Karpas-422 (cell line): ENCODE measurements around the gene SFXN4. TPM values are rescaled to one million over a fixed set of nuclear protein-coding genes. Genes with fewer than 3 reads are reported as not detected.
A peak's percentile ranks its signal among the peaks of the same experiment; 100 is the strongest.

ENCODE experiments used
- DNase-seq: peaks from one replicate; pipeline ENCODE4 v3.0.0-alpha.2; 2015
- H2AFZ ChIP-seq: fragments of 200-600 bp; sonication (generic); 2 replicates; pipeline ENCODE4 v1.6.1; 2014; ENCODE audit warnings: antibody characterized with exemption, low read length, mixed read lengths
- H3K27ac ChIP-seq: fragments of 200-600 bp; sonication (generic); 2 replicates; pipeline ENCODE4 v1.5.1; 2014; ENCODE audit warnings: mild to moderate bottlenecking, low read length, moderate library complexity
- H3K27me3 ChIP-seq: fragments of 200-600 bp; sonication (generic); 2 replicates; pipeline ENCODE4 v1.6.1; 2014; ENCODE audit warnings: low read length, mixed read lengths
- H3K36me3 ChIP-seq: fragments of 200-600 bp; sonication (generic); 2 replicates; pipeline ENCODE4 v1.6.1; 2014; ENCODE audit warnings: low read length, mixed read lengths; ENCODE audit not compliant: insufficient read depth
- H3K4me1 ChIP-seq: fragments of 200-600 bp; sonication (generic); 2 replicates; pipeline ENCODE4 v1.6.1; 2014; ENCODE audit warnings: mild to moderate bottlenecking, low read length, mixed read lengths
- H3K4me2 ChIP-seq: fragments of 200-600 bp; sonication (generic); 2 replicates; pipeline ENCODE4 v1.6.1; 2014; ENCODE audit warnings: low read length, low read depth, mild to moderate bottlenecking; ENCODE audit not compliant: poor library complexity, severe bottlenecking
- H3K4me3 ChIP-seq: fragments of 200-600 bp; sonication (generic); 2 replicates; pipeline ENCODE4 v1.5.1; 2014; ENCODE audit warnings: mild to moderate bottlenecking, antibody characterized with exemption, low read length, mixed read lengths
- H3K79me2 ChIP-seq: fragments of 200-600 bp; sonication (generic); 2 replicates; pipeline ENCODE4 v1.6.1; 2014; ENCODE audit warnings: mild to moderate bottlenecking, low read length, mixed read lengths
- H3K9ac ChIP-seq: fragments of 200-600 bp; sonication (generic); 2 replicates; pipeline ENCODE4 v1.6.0; 2014; ENCODE audit warnings: low read length
- H3K9me2 ChIP-seq: fragments of 200-600 bp; sonication (generic), shearing (Covaris generic); replicated peaks from 2 replicates; pipeline ENCODE4 v1.6.0; 2014; ENCODE audit warnings: mild to moderate bottlenecking, low read length, moderate library complexity; ENCODE audit not compliant: insufficient read depth
- H3K9me3 ChIP-seq: fragments of 300-700, 200-600 bp; sonication (generic); 2 replicates; pipeline ENCODE4 v1.6.1; 2014; ENCODE audit warnings: low read length, mixed read lengths
- H4K20me1 ChIP-seq: fragments of 200-600 bp; sonication (generic); 2 replicates; pipeline ENCODE4 v1.6.1; 2014; ENCODE audit warnings: mild to moderate bottlenecking, antibody characterized with exemption, low read length, low read depth; ENCODE audit not compliant: insufficient read depth
- total RNA-seq: library from RNA; depleted of rRNA; stranded (reverse); fragments of >200 nt; shearing (Covaris generic); gene quantifications from 2 replicates; pipeline ENCODE4 v1.2.3, GENCODE V29; 2014; ENCODE audit warnings: low replicate concordance

The SFXN4 gene
- total RNA-seq, 1 experiment from 2014 or later, result 48.2 TPM

- no peaks in the 10 kb centered on the region for H3K9me3 ChIP-seq
- H2AFZ ChIP-seq, result no peak overlapping the region
- no peak for DNase-seq
- no peak overlapping the region for H3K9ac ChIP-seq
- peaks cover 15% of the 10 kb centered on the region for H3K36me3 ChIP-seq
- no peaks in the 10 kb centered on the region for H3K27me3 ChIP-seq
- no peaks in the 10 kb centered on the region for H3K9me2 ChIP-seq
- H3K4me1 ChIP-seq, result peaks cover 35% of the 10 kb centered on the region
- H4K20me1 ChIP-seq, result no peaks in the 10 kb centered on the region
- H3K4me3 ChIP-seq, result no peak overlapping the region
- no peak overlapping the region for H3K4me2 ChIP-seq
- H3K79me2 ChIP-seq, result no peaks in the 10 kb centered on the region
- H3K27ac ChIP-seq, result no peak overlapping the region
Measured at GRCh38 chr10:119132521-119133345, 32.8 kb downstream of the SFXN4 start.

- no peaks in the 10 kb centered on the region for H4K20me1 ChIP-seq
- no peaks in the 10 kb centered on the region for H3K79me2 ChIP-seq
Measured at GRCh38 chr10:119131512-119132240, 33.8 kb downstream of the SFXN4 start.

GRCh38 chr10:119129721-119130120, 35.8 kb downstream of the SFXN4 start:
- Histone ChIP-seq H3K79me2 (no peaks in the 10 kb centered on the region), H3K27me3 (no peaks in the 10 kb centered on the region)

More at GRCh38 chr10:119131512-119132240, 33.8 kb downstream of the SFXN4 start:
- H3K9me3 ChIP-seq, result no peaks in the 10 kb centered on the region
- H3K9me2 ChIP-seq, result no peaks in the 10 kb centered on the region
- H3K4me2 ChIP-seq, result peak overlapping the region; percentile 84
- peak overlapping the region; percentile 59 for H3K9ac ChIP-seq
- H3K27me3 ChIP-seq, result no peaks in the 10 kb centered on the region
- peak overlapping the region; percentile 2; the same call in 1 of the 2 replicates for H2AFZ ChIP-seq
- H3K4me1 ChIP-seq, result peaks cover 27% of the 10 kb centered on the region
- H3K36me3 ChIP-seq, result peaks cover 15% of the 10 kb centered on the region
- H3K27ac ChIP-seq, result peak overlapping the region; percentile 82
- peak overlapping the region; percentile 59 for H3K4me3 ChIP-seq
- no peak for DNase-seq

GRCh38 chr10:119125942-119126341, 39.6 kb downstream of the SFXN4 start:
- Histone ChIP-seq H2AFZ (no peak overlapping the region), H3K27me3 (no peaks in the 10 kb centered on the region), H3K36me3 (peaks cover 15% of the 10 kb centered on the region), H3K9me2 (no peaks in the 10 kb centered on the region), H3K9ac (no peak overlapping the region), H3K4me3 (no peak overlapping the region), H4K20me1 (no peaks in the 10 kb centered on the region), H3K4me2 (no peak overlapping the region), H3K27ac (no peak overlapping the region), H3K9me3 (no peaks in the 10 kb centered on the region), H3K4me1 (peaks cover 7% of the 10 kb centered on the region), H3K79me2 (no peaks in the 10 kb centered on the region)
- DNase-seq, result no peak

More at GRCh38 chr10:119129721-119130120, 35.8 kb downstream of the SFXN4 start:
- H3K27ac ChIP-seq, result no peak overlapping the region
- no peaks in the 10 kb centered on the region for H3K9me2 ChIP-seq
- DNase-seq, result no peak
- H3K36me3 ChIP-seq, result peaks cover 22% of the 10 kb centered on the region
- H3K4me3 ChIP-seq, result no peak overlapping the region
- no peaks in the 10 kb centered on the region for H4K20me1 ChIP-seq
- no peaks in the 10 kb centered on the region for H3K9me3 ChIP-seq
- no peak overlapping the region for H3K4me2 ChIP-seq
- H3K9ac ChIP-seq, result no peak overlapping the region
- H2AFZ ChIP-seq, result no peak overlapping the region
- H3K4me1 ChIP-seq, result peaks cover 18% of the 10 kb centered on the region

GRCh38 chr10:119120875-119121274, 44.6 kb downstream of the SFXN4 start:
- Histone ChIP-seq H3K4me2 (no peak overlapping the region), H3K9me2 (no peaks in the 10 kb centered on the region), H3K79me2 (no peaks in the 10 kb centered on the region), H2AFZ (no peak overlapping the region), H3K27ac (0 out of 2 replicates have a peak overlapping the region, but pooled peaks have one; percentile 22), H3K27me3 (no peaks in the 10 kb centered on the region), H3K4me1 (peaks cover 7% of the 10 kb centered on the region; the same call in 1 of the 2 replicates), H4K20me1 (no peaks in the 10 kb centered on the region), H3K36me3 (peaks cover 17% of the 10 kb centered on the region), H3K9ac (no peak overlapping the region), H3K9me3 (no peaks in the 10 kb centered on the region), H3K4me3 (no peak overlapping the region)
- no peak for DNase-seq

- Histone ChIP-seq H3K27ac (0 out of 2 replicates have a peak overlapping the region, but pooled peaks have one; percentile 22), H3K9ac (no peak overlapping the region), H2AFZ (no peak overlapping the region), H3K4me3 (no peak overlapping the region), H4K20me1 (no peaks in the 10 kb centered on the region), H3K36me3 (peaks cover 17% of the 10 kb centered on the region), H3K9me3 (no peaks in the 10 kb centered on the region), H3K27me3 (no peaks in the 10 kb centered on the region), H3K9me2 (no peaks in the 10 kb centered on the region), H3K4me1 (peaks cover 7% of the 10 kb centered on the region; the same call in 1 of the 2 replicates), H3K4me2 (no peak overlapping the region), H3K79me2 (no peaks in the 10 kb centered on the region)
- no peak for DNase-seq
Measured at GRCh38 chr10:119120413-119120867, 45.1 kb downstream of the SFXN4 start.

- Histone ChIP-seq H3K36me3 (peaks cover 13% of the 10 kb centered on the region), H3K27ac (no peak overlapping the region)
Measured at GRCh38 chr10:119119400-119119799, 46.1 kb downstream of the SFXN4 start.

GRCh38 chr10:119118231-119118630, 47.3 kb downstream of the SFXN4 start:
- peaks cover 7% of the 10 kb centered on the region; the same call in 1 of the 2 replicates for H3K4me1 ChIP-seq
- H4K20me1 ChIP-seq, result no peaks in the 10 kb centered on the region
- H3K27me3 ChIP-seq, result no peaks in the 10 kb centered on the region
- H3K4me2 ChIP-seq, result no peak overlapping the region
- no peaks in the 10 kb centered on the region for H3K9me2 ChIP-seq
- no peak overlapping the region for H3K9ac ChIP-seq
- no peak overlapping the region for H3K27ac ChIP-seq
- no peak for DNase-seq
- H2AFZ ChIP-seq, result no peak overlapping the region
- H3K9me3 ChIP-seq, result no peaks in the 10 kb centered on the region
- no peaks in the 10 kb centered on the region for H3K79me2 ChIP-seq
- H3K36me3 ChIP-seq, result peaks cover 20% of the 10 kb centered on the region
- no peak overlapping the region for H3K4me3 ChIP-seq

More at GRCh38 chr10:119119400-119119799, 46.1 kb downstream of the SFXN4 start:
- Histone ChIP-seq H4K20me1 (no peaks in the 10 kb centered on the region), H3K9ac (no peak overlapping the region), H3K27me3 (no peaks in the 10 kb centered on the region), H3K79me2 (no peaks in the 10 kb centered on the region), H3K4me3 (no peak overlapping the region), H2AFZ (no peak overlapping the region), H3K9me3 (no peaks in the 10 kb centered on the region), H3K4me2 (no peak overlapping the region), H3K9me2 (no peaks in the 10 kb centered on the region), H3K4me1 (peaks cover 7% of the 10 kb centered on the region; the same call in 1 of the 2 replicates)
- no peak for DNase-seq
